Measurements from ENCODE around the gene GLIPR2.

GLIPR2 gene

DNA sequence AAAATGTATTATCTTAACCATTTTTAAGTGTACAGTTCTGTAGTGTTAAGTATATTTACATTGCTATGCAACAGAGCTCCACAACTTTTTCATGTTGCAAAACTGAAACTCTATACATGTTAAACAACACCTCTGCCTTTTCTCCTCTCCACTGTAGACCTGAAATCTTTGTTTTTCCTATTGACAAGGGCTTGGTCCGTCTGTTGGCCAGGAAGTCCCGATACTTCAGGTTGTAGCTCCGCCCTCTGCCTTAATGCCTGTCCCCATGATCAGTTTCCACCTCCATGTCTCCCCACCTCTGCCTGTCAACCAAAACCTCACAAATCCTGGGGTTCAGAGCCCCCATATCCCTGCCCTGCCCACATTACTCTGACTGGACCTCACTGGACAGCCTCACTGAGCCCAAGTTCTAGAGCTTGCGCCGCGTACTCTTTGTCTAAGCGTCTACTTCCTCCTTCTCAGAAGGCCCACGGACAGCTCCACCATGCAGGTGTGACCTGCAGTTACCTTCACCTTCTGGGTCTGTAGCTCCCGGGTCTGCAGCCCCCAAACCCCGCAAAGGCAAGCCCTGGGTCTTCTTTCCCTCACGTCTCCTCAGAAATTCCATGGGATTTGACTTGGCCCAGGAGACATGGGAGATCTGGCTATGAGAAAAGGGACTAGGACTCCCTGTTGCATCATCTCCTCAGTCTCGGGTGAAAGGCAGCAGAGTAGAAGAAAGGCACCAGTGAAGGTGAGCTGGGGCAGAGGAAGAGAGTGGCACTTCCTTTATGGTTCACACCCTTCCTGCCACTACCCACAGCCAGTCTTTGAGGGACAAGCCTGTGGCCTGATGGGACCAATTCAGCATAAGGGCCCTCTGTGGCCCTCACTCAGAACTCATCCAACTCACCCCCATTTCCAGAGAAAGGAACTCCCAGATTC is 8.0 kb downstream of the GLIPR2 start:
- Histone ChIP-seq H3K4me3 (ENCODE audit: low read length) (no peak overlapping the region), H3K9me3 (ENCODE audit: insufficient read depth, low read length) (no peaks in the 10 kb centered on the region), H4K20me1 (ENCODE audit: insufficient read depth, low read length) (no peaks in the 10 kb centered on the region), H3K9ac (ENCODE audit: low read length) (no peak overlapping the region), H2AFZ (ENCODE audit: low read depth, low read length) (no peak overlapping the region), H3K4me2 (ENCODE audit: low read length) (no peak overlapping the region), H3K27ac (ENCODE audit: low read length) (no peak overlapping the region), H3K79me2 (ENCODE audit: low read length) (no peaks in the 10 kb centered on the region), H3K36me3 (replicated peaks; ENCODE audit: low read depth, low read length) (no peaks in the 10 kb centered on the region), H3K4me1 (ENCODE audit: low read length) (peaks cover 15% of the 10 kb centered on the region; the same call in 1 of the 2 replicates), H3K27me3 (ENCODE audit: low read depth, low read length) (no peaks in the 10 kb centered on the region)
- TF ChIP-seq EZH2phosphoT487 (IDR thresholded peaks at IDR 0.05; ENCODE audit: low read depth), result no peak
- TF ChIP-seq, protein P1, sequence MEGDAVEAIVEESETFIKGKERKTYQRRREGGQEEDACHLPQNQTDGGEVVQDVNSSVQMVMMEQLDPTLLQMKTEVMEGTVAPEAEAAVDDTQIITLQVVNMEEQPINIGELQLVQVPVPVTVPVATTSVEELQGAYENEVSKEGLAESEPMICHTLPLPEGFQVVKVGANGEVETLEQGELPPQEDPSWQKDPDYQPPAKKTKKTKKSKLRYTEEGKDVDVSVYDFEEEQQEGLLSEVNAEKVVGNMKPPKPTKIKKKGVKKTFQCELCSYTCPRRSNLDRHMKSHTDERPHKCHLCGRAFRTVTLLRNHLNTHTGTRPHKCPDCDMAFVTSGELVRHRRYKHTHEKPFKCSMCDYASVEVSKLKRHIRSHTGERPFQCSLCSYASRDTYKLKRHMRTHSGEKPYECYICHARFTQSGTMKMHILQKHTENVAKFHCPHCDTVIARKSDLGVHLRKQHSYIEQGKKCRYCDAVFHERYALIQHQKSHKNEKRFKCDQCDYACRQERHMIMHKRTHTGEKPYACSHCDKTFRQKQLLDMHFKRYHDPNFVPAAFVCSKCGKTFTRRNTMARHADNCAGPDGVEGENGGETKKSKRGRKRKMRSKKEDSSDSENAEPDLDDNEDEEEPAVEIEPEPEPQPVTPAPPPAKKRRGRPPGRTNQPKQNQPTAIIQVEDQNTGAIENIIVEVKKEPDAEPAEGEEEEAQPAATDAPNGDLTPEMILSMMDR (IDR thresholded peaks at IDR 0.05; ENCODE audit: low read depth, low read length), result no peak

DNA sequence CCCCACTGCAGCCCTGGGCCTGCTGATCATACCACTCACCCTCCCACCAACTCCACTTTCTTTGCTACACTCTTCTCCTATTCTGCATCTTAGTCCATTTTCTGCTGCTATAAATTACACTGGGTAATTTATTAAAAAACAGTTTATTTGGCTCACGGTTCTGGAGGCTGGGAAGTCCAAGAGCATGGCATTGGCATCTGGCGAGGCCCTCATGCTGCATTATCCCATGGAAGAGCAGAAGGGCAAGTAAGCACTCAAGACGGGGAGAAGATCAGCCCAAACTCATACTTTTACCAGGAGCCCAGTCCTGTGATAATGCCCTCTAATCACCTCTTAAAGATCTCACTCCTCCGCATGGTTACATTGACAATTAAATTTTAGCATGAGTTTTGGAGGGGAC is 9.4 kb downstream of the GLIPR2 start:
- peaks cover 16% of the 10 kb centered on the region for H3K4me1 ChIP-seq (ENCODE audit: low read length)
- no peak overlapping the region for H3K27ac ChIP-seq (ENCODE audit: low read length)
- no peaks in the 10 kb centered on the region for H3K36me3 ChIP-seq (replicated peaks; ENCODE audit: low read depth, low read length)
- no peaks in the 10 kb centered on the region for H3K27me3 ChIP-seq (ENCODE audit: low read depth, low read length)
- H3K9me3 ChIP-seq (ENCODE audit: insufficient read depth, low read length), result no peaks in the 10 kb centered on the region
- no peak overlapping the region for H3K4me3 ChIP-seq (ENCODE audit: low read length)
- H2AFZ ChIP-seq (ENCODE audit: low read depth, low read length), result no peak overlapping the region
- no peak overlapping the region for H3K4me2 ChIP-seq (ENCODE audit: low read length)
- TF ChIP-seq, protein P1 (IDR thresholded peaks at IDR 0.05; ENCODE audit: low read depth, low read length), result no peak
- TF ChIP-seq EZH2phosphoT487 (IDR thresholded peaks at IDR 0.05; ENCODE audit: low read depth), result no peak
- H3K79me2 ChIP-seq (ENCODE audit: low read length), result no peaks in the 10 kb centered on the region
- H4K20me1 ChIP-seq (ENCODE audit: insufficient read depth, low read length), result no peaks in the 10 kb centered on the region
- H3K9ac ChIP-seq (ENCODE audit: low read length), result no peak overlapping the region

DNA sequence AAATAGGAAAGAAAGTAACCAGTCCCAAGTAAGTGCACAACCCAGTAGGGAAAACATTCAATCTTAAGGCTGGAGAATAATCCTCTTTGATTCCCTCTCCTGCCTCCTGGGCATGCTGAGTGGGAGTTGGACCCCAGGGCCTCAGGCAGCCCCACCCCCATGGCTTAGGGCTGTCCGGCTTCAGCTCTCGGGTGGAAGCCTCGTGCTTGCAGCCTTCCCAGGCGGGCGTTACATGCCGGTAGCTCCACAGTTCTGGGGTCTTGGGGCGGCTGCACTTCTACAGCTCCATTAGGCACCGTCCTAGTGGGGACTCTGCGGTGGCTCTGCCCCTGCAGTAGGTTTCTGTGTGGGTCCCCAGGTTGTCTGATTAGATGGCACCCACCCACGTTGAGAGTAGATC is 10.1 kb downstream of the GLIPR2 start:
- Histone ChIP-seq H3K27ac (ENCODE audit: low read length) (no peak overlapping the region), H3K9me3 (ENCODE audit: insufficient read depth, low read length) (no peaks in the 10 kb centered on the region), H3K27me3 (ENCODE audit: low read depth, low read length) (no peaks in the 10 kb centered on the region), H3K4me2 (ENCODE audit: low read length) (no peak overlapping the region), H3K4me1 (ENCODE audit: low read length) (peaks cover 23% of the 10 kb centered on the region), H3K79me2 (ENCODE audit: low read length) (no peaks in the 10 kb centered on the region), H3K9ac (ENCODE audit: low read length) (no peak overlapping the region), H3K4me3 (ENCODE audit: low read length) (no peak overlapping the region), H4K20me1 (ENCODE audit: insufficient read depth, low read length) (no peaks in the 10 kb centered on the region), H3K36me3 (replicated peaks; ENCODE audit: low read depth, low read length) (no peaks in the 10 kb centered on the region), H2AFZ (ENCODE audit: low read depth, low read length) (no peak overlapping the region)
- TF ChIP-seq, protein P1 (IDR thresholded peaks at IDR 0.05; ENCODE audit: low read depth, low read length), result no peak
- no peak for TF ChIP-seq EZH2phosphoT487 (IDR thresholded peaks at IDR 0.05; ENCODE audit: low read depth)

DNA sequence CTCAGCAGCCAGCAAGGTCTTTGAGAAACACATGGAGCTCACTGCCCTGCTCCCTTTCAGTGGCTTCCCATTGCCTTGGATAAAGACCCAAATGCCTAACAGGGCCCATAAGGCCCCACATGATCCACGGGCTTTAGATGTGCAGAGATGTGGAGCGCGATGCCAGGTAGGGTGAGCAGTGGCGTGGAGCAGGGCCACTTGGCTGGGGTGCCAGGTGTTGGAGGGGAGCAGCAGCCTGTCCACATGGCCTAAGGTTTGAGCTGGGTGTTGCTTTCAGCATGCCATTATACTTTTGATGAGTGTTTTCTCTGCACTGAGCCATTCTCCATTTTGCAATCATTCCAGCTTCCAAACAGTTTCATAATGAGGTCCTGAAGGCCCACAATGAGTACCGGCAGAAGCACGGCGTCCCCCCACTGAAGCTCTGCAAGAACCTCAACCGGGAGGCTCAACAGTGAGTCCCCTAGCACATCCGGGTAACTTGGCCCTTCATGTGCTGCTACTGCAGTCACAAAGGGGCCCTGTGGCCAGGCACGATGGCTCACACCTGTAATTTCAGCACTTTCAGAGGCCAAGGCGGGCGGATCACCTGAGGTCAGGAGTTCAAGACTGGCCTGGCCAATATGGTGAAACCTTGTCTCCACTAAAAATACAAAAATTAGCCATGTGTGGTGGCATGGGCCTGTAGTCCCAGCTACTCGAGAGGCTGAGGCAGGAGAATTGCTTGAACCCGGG is 11.1 kb downstream of the GLIPR2 start:
- H3K36me3 ChIP-seq (replicated peaks; ENCODE audit: low read depth, low read length), result no peaks in the 10 kb centered on the region
- no peaks in the 10 kb centered on the region for H4K20me1 ChIP-seq (ENCODE audit: insufficient read depth, low read length)
- no peaks in the 10 kb centered on the region for H3K27me3 ChIP-seq (ENCODE audit: low read depth, low read length)
- no peaks in the 10 kb centered on the region for H3K9me3 ChIP-seq (ENCODE audit: insufficient read depth, low read length)
- peaks cover 32% of the 10 kb centered on the region for H3K4me1 ChIP-seq (ENCODE audit: low read length)
- no peaks in the 10 kb centered on the region for H3K79me2 ChIP-seq (ENCODE audit: low read length)
- no peak overlapping the region for H3K9ac ChIP-seq (ENCODE audit: low read length)
- no peak overlapping the region for H3K4me3 ChIP-seq (ENCODE audit: low read length)
- H3K4me2 ChIP-seq (ENCODE audit: low read length), result no peak overlapping the region
- no peak overlapping the region for H3K27ac ChIP-seq (ENCODE audit: low read length)
- TF ChIP-seq EZH2phosphoT487 (IDR thresholded peaks at IDR 0.05; ENCODE audit: low read depth), result no peak
- TF ChIP-seq, protein P1 (IDR thresholded peaks at IDR 0.05; ENCODE audit: low read depth, low read length), result no peak
- no peak overlapping the region for H2AFZ ChIP-seq (ENCODE audit: low read depth, low read length)
